K562 (cell line): ENCODE results near the gene RNF126. TPM values are rescaled to one million over a fixed set of nuclear protein-coding genes. Genes with fewer than 3 reads are reported as not detected.

ENCODE experiments used
- ATAC-seq: fragments of 200-7000 bp; cut with Tn5 transposase; 3 replicates; pipeline ENCODE4 v1.9.1; 2020; ENCODE audit warnings: moderate library complexity
- BruUV-seq: library from RNA; stranded (reverse); fragments of 400-500 nt; replicated peaks from 2 replicates; lab custom pipeline; 2021; lab: Mats Ljungman, UMichigan
- CTCF ChIA-PET: fragments of 300-600 bp; formaldehyde crosslinking; extraction: SDS; loops from one replicate; lab custom pipeline; 2021; ENCODE audit warnings: low intra/inter-chr PET ratio; lab: Yijun Ruan, JAX
- POLR2A ChIA-PET: fragments of 300-600, 350-650 bp; sonication (Branson Sonifier 250); formaldehyde crosslinking; extraction: SDS; loops from one replicate; lab custom pipeline; 2021; ENCODE audit warnings: antibody characterized with exemption, inconsistent platforms; lab: Yijun Ruan, JAX
- DNase-seq, 4 experiments: peaks; one replicate each; pipeline versions ENCODE4 v3.0.0 to v3.0.0-alpha.2; 2011 to 2018; ENCODE audit warnings: low spot score in 3 of 4, mixed read lengths in 3 of 4; ENCODE audit errors: extremely low read depth in 1 of 4
- FAIRE-seq: peaks from 2 replicates; lab custom pipeline; 2011; peaks lifted over from hg19 to GRCh38; lab: Jason Lieb, UNC
- H2AFZ ChIP-seq: 2 replicates; pipeline ENCODE4 v1.6.0; 2011; ENCODE audit warnings: low read depth, low read length, control low read depth, inconsistent platforms
- H3K27ac ChIP-seq: fragments of 200-600 bp; 3 replicates; pipeline ENCODE4 v1.8.0; 2011; ENCODE audit warnings: low read depth, mild to moderate bottlenecking, control low read depth, inconsistent platforms, low read length, moderate library complexity, mixed read lengths; ENCODE audit errors: extremely low read depth
- H3K27me3 ChIP-seq, 2 experiments: fragments of 300-600 bp in 1 of 2; 2 replicates in 1 of 2; 3 replicates in 1 of 2; pipeline versions ENCODE4 v1.6.0 to v1.8.0; 2011; ENCODE audit warnings: inconsistent platforms in 2 of 2, low read length in 2 of 2, mild to moderate bottlenecking in 1 of 2, mixed read lengths in 1 of 2, moderate library complexity in 1 of 2; ENCODE audit not compliant: control insufficient read depth in 2 of 2, insufficient read depth in 2 of 2
- H3K36me3 ChIP-seq: fragments of 300-600 bp; 3 replicates; pipeline ENCODE4 v1.8.0; 2011; ENCODE audit warnings: mild to moderate bottlenecking, low read length, inconsistent platforms; ENCODE audit not compliant: control insufficient read depth, insufficient read depth
- H3K4me1 ChIP-seq, 2 experiments: fragments of 200-600 bp in 1 of 2; replicated peaks in 1 of 2; 2 replicates in 1 of 2; 3 replicates in 1 of 2; pipeline versions ENCODE4 v1.5.1 to v1.8.0; 2011; ENCODE audit warnings: inconsistent platforms in 2 of 2, low read length in 2 of 2, mild to moderate bottlenecking in 1 of 2, mixed read lengths in 1 of 2, moderate library complexity in 1 of 2; ENCODE audit not compliant: control insufficient read depth in 2 of 2, insufficient read depth in 2 of 2
- H3K4me2 ChIP-seq: 2 replicates; pipeline ENCODE4 v1.6.1; 2011; ENCODE audit warnings: low read length, control low read depth, inconsistent platforms, mixed read lengths; ENCODE audit not compliant: insufficient read depth
- H3K4me3 ChIP-seq: fragments of 200-600 bp; sonication (generic), shearing (Covaris generic); 2 replicates; pipeline ENCODE4 v1.5.1; 2016; ENCODE audit warnings: control low read depth, inconsistent platforms
- H3K79me2 ChIP-seq: fragments of 200-600 bp; 3 replicates; pipeline ENCODE4 v1.8.0; 2011; ENCODE audit warnings: low read length, inconsistent platforms; ENCODE audit not compliant: control insufficient read depth, insufficient read depth
- H3K9ac ChIP-seq, 2 experiments: 2 replicates each; pipeline versions ENCODE4 v1.6.0 to v1.6.1; 2011; ENCODE audit warnings: low read depth in 2 of 2, low read length in 2 of 2, control low read depth in 1 of 2, inconsistent platforms in 1 of 2, mild to moderate bottlenecking in 1 of 2, mixed read lengths in 1 of 2; ENCODE audit not compliant: insufficient read depth in 1 of 2
- H3K9me1 ChIP-seq: one replicate; pipeline ENCODE4 v1.6.0; 2011; ENCODE audit warnings: inconsistent platforms, mild to moderate bottlenecking, low read length, moderate library complexity; ENCODE audit not compliant: control insufficient read depth, insufficient read depth
- H3K9me3 ChIP-seq: replicated peaks from 2 replicates; pipeline ENCODE4 v1.5.1; 2011; ENCODE audit warnings: low read depth, low read length, inconsistent platforms; ENCODE audit not compliant: control insufficient read depth, insufficient read depth
- H4K20me1 ChIP-seq: replicated peaks from 2 replicates; pipeline ENCODE4 v1.6.1; 2011; ENCODE audit warnings: low read length, inconsistent platforms, mixed read lengths; ENCODE audit not compliant: control insufficient read depth, insufficient read depth
- BCLAF1 ChIP-seq, 2 experiments: fragments of 450-650 bp in 1 of 2; IDR thresholded peaks; 2 replicates each; pipeline ENCODE4 v1.6.1; 2011 to 2017; ENCODE audit warnings: low read depth in 2 of 2, antibody characterized with exemption in 1 of 2, borderline replicate concordance in 1 of 2, low read length in 1 of 2, mild to moderate bottlenecking in 1 of 2, mixed read lengths in 1 of 2; ENCODE audit not compliant: control insufficient read depth in 1 of 2
- DNMT1 ChIP-seq: fragments of 450-650 bp; IDR thresholded peaks from 2 replicates; pipeline ENCODE4 v1.6.1; 2016; ENCODE audit warnings: antibody characterized with exemption, mild to moderate bottlenecking
- E2F1 ChIP-seq: sonication (generic); formaldehyde crosslinking; IDR thresholded peaks from 2 replicates; pipeline ENCODE4 v1.8.1; 2023; ENCODE audit warnings: mild to moderate bottlenecking, missing genetic modification reagents, moderate library complexity
- GATAD2A ChIP-seq: fragments of 450-650 bp; IDR thresholded peaks from 2 replicates; pipeline ENCODE4 v1.6.1; 2017
- HOMEZ ChIP-seq: fragments of 250-450 bp; sonication (Bioruptor Pico); IDR thresholded peaks from 2 replicates; pipeline ENCODE4 v1.4.0; 2020; ENCODE audit warnings: mild to moderate bottlenecking, moderate library complexity
- L3MBTL2 ChIP-seq: fragments of 450-650 bp; IDR thresholded peaks from 2 replicates; pipeline ENCODE4 v1.6.1; 2016; ENCODE audit warnings: mild to moderate bottlenecking, moderate library complexity
- NR4A1 ChIP-seq, 2 experiments: fragments of 250-450 bp in 1 of 2; fragments of 450-650 bp in 1 of 2; sonication (Bioruptor Pico) in 1 of 2; IDR thresholded peaks; 2 replicates each; pipeline versions ENCODE4 v1.4.0 to v1.6.1; 2016 to 2020; ENCODE audit warnings: mild to moderate bottlenecking in 2 of 2, missing compliant biosample characterization in 1 of 2, missing genetic modification characterization in 1 of 2, moderate library complexity in 1 of 2
- TSC22D4 ChIP-seq: fragments of 450-650 bp; IDR thresholded peaks from 2 replicates; pipeline ENCODE4 v1.6.1; 2016; ENCODE audit warnings: missing genetic modification characterization, missing biosample characterization, control low read depth
- ZEB2 ChIP-seq: fragments of 450-650 bp; IDR thresholded peaks from 2 replicates; pipeline ENCODE4 v1.6.1; 2016
- ZNF133 ChIP-seq: fragments of 250-450 bp; sonication (Bioruptor Pico); IDR thresholded peaks from 2 replicates; pipeline ENCODE4 v1.4.0; 2020; ENCODE audit warnings: mild to moderate bottlenecking
- ZNF146 ChIP-seq: IDR thresholded peaks from one replicate; pipeline ENCODE4 v1.6.1; 2018; ENCODE audit warnings: missing compliant biosample characterization; ENCODE audit not compliant: unreplicated experiment
- ZNF280B ChIP-seq: fragments of 250-450 bp; sonication (Bioruptor Pico); IDR thresholded peaks from 2 replicates; pipeline ENCODE4 v1.5.1; 2021; ENCODE audit warnings: mild to moderate bottlenecking
- ZNF395 ChIP-seq: fragments of 200-800 bp; sonication (Bioruptor generic); IDR thresholded peaks from 2 replicates; pipeline ENCODE4 v1.6.1; 2017; ENCODE audit warnings: missing genetic modification characterization, missing compliant biosample characterization
- WGBS: fragments of 100-300 bp; shearing (Covaris generic); methylation state at CpG from one replicate; pipeline ENCODE4 v1.1.6; 2016; ENCODE audit warnings: low coverage, mixed read lengths; ENCODE audit not compliant: insufficient coverage; ENCODE audit errors: missing lambda C conversion rate; 5-methylcytosine and 5-hydroxymethylcytosine counted together
- in situ Hi-C: fragments of 300-500 bp; cut with MboI; formaldehyde crosslinking; loops from 4 replicates; pipeline ENCODE4 v1.15.0; 2018; ENCODE audit warnings: inconsistent platforms, mixed read lengths
- intact Hi-C: fragments of 100-400 bp; cut with micrococcal nuclease; formaldehyde crosslinking; loops from 2 replicates; pipeline ENCODE4 v1.14.2; 2022
- polyA plus RNA-seq, 8 experiments: library from polyadenylated mRNA; depleted of rRNA in 4 of 8; stranded (reverse) in 5 of 8; unstranded in 3 of 8; fragments of >200 nt; fragmentation: Nextera tagmentation in 2 of 8; fragmentation: Illumina TruSeq in 1 of 8; extraction: Ambion mirVana in 2 of 8; extraction: Trizol in 1 of 8; gene quantifications; 2 replicates each; pipeline versions ENCODE4 v1.2.1 to v1.2.3, GENCODE V29; 2011 to 2014; ENCODE audit warnings: inconsistent platforms in 1 of 8, missing spikeins in 1 of 8
- total RNA-seq, 7 experiments: library from RNA; depleted of rRNA in 6 of 7; stranded (reverse); fragments of >200 nt in 6 of 7; fragmentation: Illumina TruSeq in 2 of 7; extraction: Trizol in 2 of 7; gene quantifications; 2 replicates each; pipeline versions ENCODE4 v1.2.1 to v1.2.3, GENCODE V29; 2011 to 2021; ENCODE audit warnings: low replicate concordance in 1 of 7

Gene RNF126
- total and polyA plus RNA-seq, 9 of the 15 experiments (the other 6 are each of a cell fraction or from before 2014, with no cell fraction given): 0.27 to 101 (median 12.3) TPM

- DNase-seq (no peak), ATAC-seq (no peak), FAIRE-seq (no peak)
- intact Hi-C loops: no loop called here
- peaks cover 0 to 19% of the 10 kb centered on the region in 2 experiments; a peak in 1 of 5 replicates for H3K4me1 ChIP-seq
- 97% methylated on average over 20 of the region's 24 CpGs for WGBS
- no peak overlapping the region for H3K9ac ChIP-seq
- no peak overlapping the region for H3K27ac ChIP-seq
- no peaks in the 10 kb centered on the region for H3K27me3 ChIP-seq
- BruUV-seq: no TSS peak
- no peaks in the 10 kb centered on the region for H3K9me1 ChIP-seq
- in situ Hi-C loops: no loop called here
- ChIA-PET POLR2A (no interaction called here), CTCF (no interaction called here)
- no peak overlapping the region for H2AFZ ChIP-seq
- H3K9me3 ChIP-seq: no peaks in the 10 kb centered on the region; the same call in 1 of the 2 replicates
- no peaks in the 10 kb centered on the region for H4K20me1 ChIP-seq
- H3K4me2 ChIP-seq: no peak overlapping the region
- no peak overlapping the region for H3K4me3 ChIP-seq
- peaks cover 11% of the 10 kb centered on the region; the same call in 1 of the 3 replicates for H3K79me2 ChIP-seq
- peaks cover 80% of the 10 kb centered on the region; the same call in 2 of the 3 replicates for H3K36me3 ChIP-seq
- no peak for TF ChIP-seq E2F1
- no peak for TF ChIP-seq ZNF280B (CRISPR knock-in tag)
- TF ChIP-seq DNMT1: no peak
- TF ChIP-seq L3MBTL2: no peak
- no peak for TF ChIP-seq GATAD2A
- no peak for TF ChIP-seq ZNF395 (CRISPR knock-in tag)
- no peak for TF ChIP-seq ZNF146
- TF ChIP-seq ZNF133 (CRISPR knock-in tag): no peak
- no peak for TF ChIP-seq HOMEZ (CRISPR knock-in tag)
- TF ChIP-seq TSC22D4 (tag): no peak
- no peak for TF ChIP-seq BCLAF1 (IDR thresholded peaks at IDR 0.05; ENCODE audit: borderline replicate concordance in 1 of 2, control insufficient read depth in 1 of 2, low read depth in 2 of 2, low read length in 1 of 2)
- TF ChIP-seq ZEB2: no peak
- no peak for TF ChIP-seq NR4A1 (CRISPR knock-in tag; IDR thresholded peaks at IDR 0.05)
- TF ChIP-seq NR4A1 (tag; IDR thresholded peaks at IDR 0.05): no peak
Observed at GRCh38 chr19:623974-624373, 39.0 kb downstream of the RNF126 start.
